Measurements from ENCODE around the gene NFIA. TPM values are rescaled to one million over a fixed set of nuclear protein-coding genes. Genes with fewer than 3 reads are reported as not detected.

The NFIA gene
- total RNA-seq, 1 experiment from 2014 or later, result 65.4 TPM

DNA sequence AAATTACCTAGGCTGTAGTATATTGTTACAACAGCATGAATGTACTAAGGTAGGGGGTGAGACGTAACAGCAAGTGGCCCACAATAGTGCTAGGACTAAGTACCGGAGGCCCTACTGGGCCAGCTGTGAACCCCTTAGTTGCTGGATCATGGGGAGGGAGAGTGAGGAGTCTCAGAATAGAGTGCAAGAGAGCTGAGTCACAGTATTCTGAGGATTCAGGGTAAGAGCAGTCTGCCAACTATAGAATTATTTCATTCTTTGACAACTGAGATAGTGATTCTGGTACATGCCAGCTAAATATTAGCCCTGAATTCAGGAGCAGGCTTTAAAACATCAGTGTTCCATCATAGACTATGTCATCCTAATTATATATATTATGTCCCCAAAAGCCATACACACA is 423.9 kb downstream of the NFIA start:
- no TSS peak for BruUV-seq (replicated peaks)
- H3K4me3 ChIP-seq (ENCODE audit: low read depth, low read length, poor library complexity, severe bottlenecking), result no peak overlapping the region
- no peaks in the 10 kb centered on the region for H3K27me3 ChIP-seq (replicated peaks; ENCODE audit: insufficient read depth, low read depth, low read length, poor library complexity)
- H3K4me1 ChIP-seq (ENCODE audit: insufficient read depth, low read length, poor library complexity, severe bottlenecking), result peaks cover 3% of the 10 kb centered on the region
- no peak for DNase-seq (ENCODE audit: low spot score)
- POLR2A ChIA-PET (ENCODE audit: low non-redundant PET), result no interaction called here
- no peak overlapping the region for H3K27ac ChIP-seq (ENCODE audit: low read depth, low read length, poor library complexity, severe bottlenecking)
- no peaks in the 10 kb centered on the region for H3K36me3 ChIP-seq (ENCODE audit: insufficient read depth, low read length, poor library complexity, severe bottlenecking)
- CTCF ChIA-PET, result no interaction called here
- intact Hi-C loops (cut with micrococcal nuclease; ENCODE audit: unreplicated experiment), result no loop called here
- no peaks in the 10 kb centered on the region for H3K9me3 ChIP-seq (ENCODE audit: low read depth, low read length, poor library complexity, severe bottlenecking)
- TF ChIP-seq, protein P1, sequence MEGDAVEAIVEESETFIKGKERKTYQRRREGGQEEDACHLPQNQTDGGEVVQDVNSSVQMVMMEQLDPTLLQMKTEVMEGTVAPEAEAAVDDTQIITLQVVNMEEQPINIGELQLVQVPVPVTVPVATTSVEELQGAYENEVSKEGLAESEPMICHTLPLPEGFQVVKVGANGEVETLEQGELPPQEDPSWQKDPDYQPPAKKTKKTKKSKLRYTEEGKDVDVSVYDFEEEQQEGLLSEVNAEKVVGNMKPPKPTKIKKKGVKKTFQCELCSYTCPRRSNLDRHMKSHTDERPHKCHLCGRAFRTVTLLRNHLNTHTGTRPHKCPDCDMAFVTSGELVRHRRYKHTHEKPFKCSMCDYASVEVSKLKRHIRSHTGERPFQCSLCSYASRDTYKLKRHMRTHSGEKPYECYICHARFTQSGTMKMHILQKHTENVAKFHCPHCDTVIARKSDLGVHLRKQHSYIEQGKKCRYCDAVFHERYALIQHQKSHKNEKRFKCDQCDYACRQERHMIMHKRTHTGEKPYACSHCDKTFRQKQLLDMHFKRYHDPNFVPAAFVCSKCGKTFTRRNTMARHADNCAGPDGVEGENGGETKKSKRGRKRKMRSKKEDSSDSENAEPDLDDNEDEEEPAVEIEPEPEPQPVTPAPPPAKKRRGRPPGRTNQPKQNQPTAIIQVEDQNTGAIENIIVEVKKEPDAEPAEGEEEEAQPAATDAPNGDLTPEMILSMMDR (conservative IDR thresholded peaks at IDR 0.05; ENCODE audit: low read depth, low read length), result no peak
- no peak for TF ChIP-seq EZH2 (IDR thresholded peaks at IDR 0.05; ENCODE audit: borderline replicate concordance, low read depth, low read length, poor library complexity, severe bottlenecking)

GRCh38 chr1:61506944-61507500 is 424.7 kb downstream of the NFIA start:
- no peak for DNase-seq (ENCODE audit: low spot score)
- peaks cover 3% of the 10 kb centered on the region for H3K4me1 ChIP-seq (ENCODE audit: insufficient read depth, low read length, poor library complexity, severe bottlenecking)
- H3K27ac ChIP-seq (ENCODE audit: low read depth, low read length, poor library complexity, severe bottlenecking), result no peak overlapping the region
- TF ChIP-seq EZH2 (IDR thresholded peaks at IDR 0.05; ENCODE audit: borderline replicate concordance, low read depth, low read length, poor library complexity, severe bottlenecking), result no peak
- TF ChIP-seq, protein P1 (conservative IDR thresholded peaks at IDR 0.05; ENCODE audit: low read depth, low read length), result no peak
- ChIA-PET CTCF (no interaction called here), POLR2A (ENCODE audit: low non-redundant PET) (interaction anchor here (0.6 kb wide), 2 partner anchors 64 to 114 kb away, joined by 3 read pairs; no protein-coding TSS in a partner anchor)
- H3K4me3 ChIP-seq (ENCODE audit: low read depth, low read length, poor library complexity, severe bottlenecking), result no peak overlapping the region
- intact Hi-C loops (cut with micrococcal nuclease; ENCODE audit: unreplicated experiment), result no loop called here
- no peaks in the 10 kb centered on the region for H3K27me3 ChIP-seq (replicated peaks; ENCODE audit: insufficient read depth, low read depth, low read length, poor library complexity)
- no peaks in the 10 kb centered on the region for H3K36me3 ChIP-seq (ENCODE audit: insufficient read depth, low read length, poor library complexity, severe bottlenecking)
- BruUV-seq (replicated peaks), result no TSS peak
- no peaks in the 10 kb centered on the region for H3K9me3 ChIP-seq (ENCODE audit: low read depth, low read length, poor library complexity, severe bottlenecking)
